ENCODE results near the gene MEOX1. TPM values are rescaled to one million over a fixed set of nuclear protein-coding genes. Genes with fewer than 3 reads are reported as not detected.

Gene MEOX1
- total and polyA plus RNA-seq, 4 donors, result 0.26 to 1.2 (median 0.70) TPM

DNA sequence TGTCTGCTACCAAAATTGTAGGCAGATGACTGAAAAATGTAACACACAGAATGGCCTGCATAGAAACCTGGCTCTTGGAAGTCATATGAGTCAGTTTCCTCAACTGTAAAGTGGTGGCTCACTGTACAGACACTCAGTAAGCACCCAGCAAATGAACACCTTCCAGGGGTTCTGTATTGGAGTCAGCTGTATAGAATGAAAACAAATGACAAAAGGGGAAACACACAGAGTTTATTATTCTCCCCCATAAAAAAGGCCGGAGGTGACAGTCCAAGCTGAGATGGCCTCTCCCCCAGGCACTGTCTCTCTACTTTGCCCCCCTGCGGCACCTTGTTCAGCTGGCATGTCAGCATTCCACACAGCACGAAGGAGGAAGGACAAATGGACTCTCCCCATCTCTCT is 6.2 kb upstream of the MEOX1 start:
- Histone ChIP-seq H3K36me3 (ENCODE audit: control insufficient read depth in 4 of 4, insufficient read depth in 4 of 4, low read length in 4 of 4) (no peaks in the 10 kb centered on the region), H3K9me3 (ENCODE audit: control insufficient read depth in 4 of 4, insufficient read depth in 3 of 4, low read length in 3 of 4) (no peaks in the 10 kb centered on the region), H3K27me3 (ENCODE audit: control insufficient read depth in 3 of 3, insufficient read depth in 3 of 3, low read length in 2 of 3) (no peaks in the 10 kb centered on the region), H3K4me3 (no peak overlapping the region), H3K27ac (ENCODE audit: low read depth in 1 of 2, low read length in 1 of 2) (no peak overlapping the region), H3K4me1 (ENCODE audit: control insufficient read depth in 5 of 5, insufficient read depth in 5 of 5, low read length in 5 of 5) (peaks cover 0 to 15% (median 2%) of the 10 kb centered on the region in 5 donors), H3K9ac (ENCODE audit: insufficient read depth in 1 of 2, low read length in 2 of 2) (no peak overlapping the region)
- DNase-seq (no peak), ATAC-seq (ENCODE audit: insufficient read depth, low FRiP score) (no peak)
- 79 to 87% methylated on average over 3 of the region's 3 CpGs for WGBS, 2 donors
- no peak for TF ChIP-seq CTCF (IDR thresholded peaks at IDR 0.05; ENCODE audit: control extremely low read depth, extremely low read depth)

DNA sequence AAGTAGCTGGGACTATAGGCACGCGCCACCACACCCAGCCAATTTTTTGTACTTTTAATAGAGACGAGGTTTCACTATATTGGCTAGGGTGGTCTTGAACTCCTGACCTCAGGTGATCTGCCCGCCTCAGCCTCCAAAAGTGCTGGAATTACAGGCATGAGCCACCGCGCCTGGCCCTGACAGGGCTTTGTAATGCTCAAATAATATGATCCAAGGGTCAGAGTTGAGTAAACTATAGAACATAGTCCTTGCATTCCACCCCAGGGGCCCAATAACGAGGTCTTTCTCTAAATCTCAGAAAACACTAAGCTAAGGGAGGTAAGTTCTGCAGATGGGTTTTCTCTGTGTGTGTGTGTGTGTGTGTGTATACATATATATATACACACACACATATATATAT is 5.8 kb upstream of the MEOX1 start:
- Histone ChIP-seq H3K36me3 (ENCODE audit: control insufficient read depth in 4 of 4, insufficient read depth in 4 of 4, low read length in 4 of 4) (no peaks in the 10 kb centered on the region), H3K27ac (ENCODE audit: low read depth in 1 of 2, low read length in 1 of 2) (no peak overlapping the region), H3K9me3 (ENCODE audit: control insufficient read depth in 4 of 4, insufficient read depth in 3 of 4, low read length in 3 of 4) (no peaks in the 10 kb centered on the region), H3K27me3 (ENCODE audit: control insufficient read depth in 3 of 3, insufficient read depth in 3 of 3, low read length in 2 of 3) (no peaks in the 10 kb centered on the region), H3K4me1 (ENCODE audit: control insufficient read depth in 5 of 5, insufficient read depth in 5 of 5, low read length in 5 of 5) (peaks cover 0 to 15% (median 3%) of the 10 kb centered on the region in 5 donors), H3K4me3 (no peak overlapping the region), H3K9ac (ENCODE audit: insufficient read depth in 1 of 2, low read length in 2 of 2) (no peak overlapping the region)
- ATAC-seq (ENCODE audit: insufficient read depth, low FRiP score) (no peak), DNase-seq (no peak)
- no peak for TF ChIP-seq CTCF (IDR thresholded peaks at IDR 0.05; ENCODE audit: control extremely low read depth, extremely low read depth)
- 88 to 93% methylated on average over 7 of the region's 7 CpGs for whole genome bisulfite sequencing, 2 donors

GRCh38 chr17:43665937-43666236 is 4.2 kb upstream of the MEOX1 start:
- no peak overlapping the region for H3K9ac ChIP-seq (ENCODE audit: insufficient read depth in 1 of 2, low read length in 2 of 2)
- H3K27ac ChIP-seq (ENCODE audit: low read depth in 1 of 2, low read length in 1 of 2), result peak overlapping the region in 1 of 2 donors; percentile 37
- WGBS, 2 donors, result 89 to 92% methylated on average over 4 of the region's 4 CpGs
- TF ChIP-seq CTCF (IDR thresholded peaks at IDR 0.05; ENCODE audit: control extremely low read depth, extremely low read depth), result no peak
- DNase-seq (no peak), ATAC-seq (ENCODE audit: insufficient read depth, low FRiP score) (no peak)
- no peaks in the 10 kb centered on the region for H3K9me3 ChIP-seq (ENCODE audit: control insufficient read depth in 4 of 4, insufficient read depth in 3 of 4, low read length in 3 of 4)
- H3K4me1 ChIP-seq (ENCODE audit: control insufficient read depth in 5 of 5, insufficient read depth in 5 of 5, low read length in 5 of 5), result peaks cover 0 to 29% (median 9%) of the 10 kb centered on the region in 5 donors
- no peaks in the 10 kb centered on the region for H3K36me3 ChIP-seq (ENCODE audit: control insufficient read depth in 4 of 4, insufficient read depth in 4 of 4, low read length in 4 of 4)
- no peak overlapping the region for H3K4me3 ChIP-seq
- no peaks in the 10 kb centered on the region for H3K27me3 ChIP-seq (ENCODE audit: control insufficient read depth in 3 of 3, insufficient read depth in 3 of 3, low read length in 2 of 3)
